Measurements from ENCODE around the gene ACTN4.

Gene ACTN4

GRCh38 chr19:38661136-38661535, 13.7 kb downstream of the ACTN4 start:
- no peak for DNase-seq (ENCODE audit: low read depth)

GRCh38 chr19:38661996-38662395, 14.5 kb downstream of the ACTN4 start:
- no peak for DNase-seq (ENCODE audit: low read depth)

DNA sequence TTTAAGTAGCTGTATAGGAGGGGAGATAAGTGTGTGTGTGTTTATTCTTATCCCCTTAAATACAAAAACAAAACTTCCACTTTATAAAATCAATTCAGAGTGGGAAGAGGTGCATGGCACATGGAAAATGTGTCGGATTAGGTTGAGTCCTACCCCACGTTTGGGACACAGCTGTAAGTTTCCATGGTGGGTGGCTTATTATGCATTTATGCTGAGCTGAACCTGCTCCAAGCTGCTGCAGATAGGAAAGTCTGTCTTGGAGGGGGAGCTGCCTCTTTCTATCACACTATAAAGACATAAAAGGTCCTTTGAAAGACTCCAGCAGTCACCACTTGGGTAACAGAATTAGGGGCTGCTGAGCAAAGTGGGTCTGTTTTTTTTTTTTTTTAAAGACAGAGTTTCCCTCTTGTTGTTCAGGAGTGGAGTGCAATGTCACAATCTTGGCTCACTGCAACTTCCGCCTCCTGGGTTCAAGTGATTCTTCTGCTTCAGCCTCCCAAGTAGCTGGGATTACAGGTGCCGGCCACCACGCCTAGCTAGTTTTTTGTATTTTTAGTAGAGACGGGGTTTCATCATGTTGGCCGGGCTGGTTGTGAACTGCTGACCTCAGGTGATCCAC, 15.2 kb downstream of the ACTN4 start:
- no peak for DNase-seq (ENCODE audit: low read depth)

- no peak for DNase-seq (ENCODE audit: low read depth)
Observed at GRCh38 chr19:38663156-38663651, 15.8 kb downstream of the ACTN4 start.

- no peak for DNase-seq (ENCODE audit: low read depth)
Observed at GRCh38 chr19:38663957-38664502, 16.6 kb downstream of the ACTN4 start.

- no peak for DNase-seq (ENCODE audit: low read depth)
Observed at GRCh38 chr19:38664503-38665211, 17.2 kb downstream of the ACTN4 start.

DNA sequence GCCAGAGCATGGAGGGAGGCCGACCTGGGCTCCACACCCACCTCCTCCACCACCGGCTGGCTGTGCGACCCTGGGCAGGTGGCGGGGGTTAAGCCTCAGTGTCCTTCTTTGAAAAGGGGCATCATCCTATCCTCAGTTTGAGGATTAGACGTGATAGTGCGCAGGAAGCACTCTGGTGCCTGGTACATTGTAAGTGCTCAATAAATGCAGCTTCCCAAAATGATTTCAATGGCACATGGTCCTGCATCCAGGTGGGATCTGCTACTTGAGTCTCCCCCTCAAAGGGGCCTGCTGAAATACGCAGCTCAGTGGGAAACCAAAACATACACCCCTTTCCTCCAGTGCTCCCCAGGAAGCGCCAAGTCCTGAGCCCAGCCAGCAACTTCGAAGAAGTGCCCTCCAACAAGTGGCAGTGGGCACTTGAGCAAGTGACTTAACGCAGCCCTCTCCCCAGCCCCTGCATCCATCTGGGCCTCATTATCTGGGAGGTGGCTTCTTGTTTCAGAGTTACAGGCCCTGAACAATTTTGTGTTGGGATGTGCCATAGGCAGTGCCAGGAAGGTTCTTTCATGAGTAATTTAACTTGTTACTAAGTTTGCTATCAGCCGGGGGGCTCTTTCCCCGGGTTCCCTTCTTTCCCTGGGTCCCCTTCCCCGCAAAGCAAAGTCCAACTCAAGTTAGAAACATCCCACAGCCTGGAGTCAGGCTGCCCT, 17.9 kb downstream of the ACTN4 start:
- no peak for DNase-seq (ENCODE audit: low read depth)

GRCh38 chr19:38665950-38666662, 18.7 kb downstream of the ACTN4 start:
- no peak for DNase-seq (ENCODE audit: low read depth)

- DNase-seq (ENCODE audit: low read depth): no peak
Observed at GRCh38 chr19:38666663-38667511, 19.4 kb downstream of the ACTN4 start.

GRCh38 chr19:38667661-38668171, 20.3 kb downstream of the ACTN4 start:
- DNase-seq (ENCODE audit: low read depth): no peak

GRCh38 chr19:38669552-38669951, 22.1 kb downstream of the ACTN4 start:
- DNase-seq (ENCODE audit: low read depth): no peak

GRCh38 chr19:38670921-38671398, 23.5 kb downstream of the ACTN4 start:
- no peak for DNase-seq (ENCODE audit: low read depth)

GRCh38 chr19:38671654-38672053, 24.2 kb downstream of the ACTN4 start:
- DNase-seq (ENCODE audit: low read depth): no peak

DNA sequence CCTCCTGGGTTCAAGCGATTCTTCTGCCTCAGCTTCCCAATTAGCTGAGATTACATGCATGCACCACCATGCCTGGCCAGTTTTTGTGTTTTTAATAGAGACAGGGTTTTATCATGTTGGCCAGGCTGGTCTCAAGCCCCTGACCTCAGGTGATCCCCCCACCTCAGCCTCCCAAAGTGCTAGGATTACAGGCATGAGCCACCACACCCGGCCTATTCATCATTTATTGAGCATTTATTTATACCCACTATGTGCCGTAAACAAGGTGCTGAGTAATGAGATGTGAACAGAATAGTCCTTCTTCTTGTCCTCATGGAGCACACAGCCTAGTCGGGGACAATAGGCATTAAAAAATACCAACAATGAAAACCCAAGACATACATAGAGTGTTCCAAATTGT, 25.6 kb downstream of the ACTN4 start:
- no peak for DNase-seq (ENCODE audit: low read depth)

- no peak for DNase-seq (ENCODE audit: low read depth)
Observed at GRCh38 chr19:38674388-38675171, 27.1 kb downstream of the ACTN4 start.

DNA sequence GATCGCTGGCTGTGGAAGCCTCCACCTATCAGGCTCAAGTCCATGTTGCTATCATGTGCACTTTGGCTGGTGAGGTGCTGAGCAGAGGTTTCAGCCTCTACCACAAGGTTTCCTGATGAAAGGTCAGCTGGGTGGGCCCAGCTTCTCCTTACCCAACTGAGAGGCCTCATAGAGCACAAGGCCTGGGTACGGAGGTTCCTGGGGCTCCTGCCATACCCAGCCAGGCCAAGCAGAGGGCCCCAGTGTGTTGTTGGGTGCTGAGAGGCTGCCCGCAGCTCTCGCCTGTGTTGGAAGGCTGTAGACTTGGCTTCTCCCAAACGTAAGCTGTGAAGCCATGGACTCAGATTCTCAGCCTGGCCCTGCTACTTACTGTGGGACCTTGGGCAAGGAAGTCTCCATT, 28.2 kb downstream of the ACTN4 start:
- no peak for DNase-seq (ENCODE audit: low read depth)

DNA sequence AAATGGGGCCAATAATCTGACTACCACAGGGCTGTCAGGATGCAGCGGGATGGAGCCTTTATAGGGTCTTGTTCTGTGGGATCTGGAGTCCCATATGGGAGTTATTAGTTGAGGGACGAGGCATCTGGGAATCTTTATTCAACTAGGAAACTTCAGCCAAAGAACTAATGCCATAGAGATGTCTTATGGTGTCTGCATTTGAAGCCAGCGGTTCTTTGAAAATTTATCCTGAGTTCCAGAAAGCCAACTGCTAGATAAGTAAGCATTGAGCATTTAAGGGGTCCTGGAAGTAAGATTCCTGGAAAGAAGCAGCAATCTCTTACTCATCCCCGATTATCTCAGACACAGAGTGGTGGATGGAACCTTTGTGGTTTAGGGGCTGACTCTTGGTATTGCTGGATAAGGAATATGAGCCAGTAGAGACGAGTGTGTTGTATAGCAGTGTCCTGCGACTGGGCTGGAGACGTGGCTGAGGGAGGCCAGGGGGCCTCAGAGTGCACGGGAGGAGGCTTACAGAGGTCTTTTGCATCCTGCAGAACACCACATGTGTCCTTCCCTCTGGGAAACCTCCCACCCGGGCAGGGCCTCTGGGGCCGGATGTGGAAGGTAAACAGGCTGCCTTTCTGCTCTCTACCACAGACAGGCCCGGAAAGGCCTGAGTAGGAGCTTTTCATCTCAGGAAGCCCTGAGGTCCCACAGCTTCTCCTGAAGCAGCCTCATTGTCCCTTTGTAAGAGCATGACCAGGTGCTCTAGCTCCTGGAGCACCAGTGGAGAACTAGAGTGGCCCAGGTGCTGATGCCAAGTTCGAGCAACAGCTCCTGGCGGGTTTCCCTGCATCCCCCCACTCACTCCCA, 28.8 kb downstream of the ACTN4 start:
- DNase-seq (ENCODE audit: low read depth): no peak

- DNase-seq (ENCODE audit: low read depth): no peak
Observed at GRCh38 chr19:38676878-38677646, 29.6 kb downstream of the ACTN4 start.
